Fibroblast of peridontal ligament (primary cell): Measurements from ENCODE around the gene UTP20.
"Not testable (repeated sequence)": the region's sequence is repeated elsewhere in the genome, so short reads cannot be mapped to it uniquely, and the experiment has no call there.

Experiments
- DNase-seq: peaks from one replicate; pipeline ENCODE4 v3.0.0-alpha.2; 2010; ENCODE audit errors: extremely low read depth

The UTP20 gene

DNA sequence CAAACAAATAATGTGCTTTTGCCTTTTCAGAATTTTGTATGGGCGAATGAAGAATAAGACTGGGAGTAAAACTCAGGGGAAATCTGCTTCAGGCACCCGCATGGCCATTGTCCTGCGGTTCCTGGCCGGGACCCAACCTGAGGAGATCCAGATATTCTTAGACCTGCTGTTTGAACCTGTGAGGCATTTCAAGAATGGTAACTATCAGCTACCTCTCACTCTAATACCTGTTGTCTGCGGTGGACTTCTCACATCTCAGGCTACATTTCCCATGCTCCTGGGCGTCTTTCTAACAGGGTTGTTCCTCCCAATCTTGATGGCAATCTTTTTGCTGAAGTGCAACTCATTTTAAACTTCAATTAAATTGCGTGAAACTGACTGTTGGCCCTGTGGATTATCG, 47.1 kb downstream of the UTP20 start:
- no peak for DNase-seq

DNA sequence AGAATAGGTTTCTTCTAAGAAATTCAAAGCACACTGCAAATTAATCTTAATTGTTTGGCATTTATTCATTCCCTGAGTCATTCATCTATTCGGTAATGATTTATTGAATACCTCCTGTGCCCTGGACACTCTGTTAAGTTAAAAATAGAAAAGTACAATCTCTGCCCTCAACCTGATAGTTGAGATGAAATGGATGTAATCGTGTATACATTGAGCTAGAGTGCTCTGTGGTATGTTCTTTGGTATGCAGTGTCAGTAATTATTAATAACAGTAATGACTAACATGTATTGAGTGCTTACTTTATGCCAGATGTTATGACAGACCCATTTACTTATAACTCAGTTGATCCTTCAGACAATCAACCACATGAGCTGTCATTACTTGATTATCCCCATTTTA, 47.6 kb downstream of the UTP20 start:
- DNase-seq = no peak

DNA sequence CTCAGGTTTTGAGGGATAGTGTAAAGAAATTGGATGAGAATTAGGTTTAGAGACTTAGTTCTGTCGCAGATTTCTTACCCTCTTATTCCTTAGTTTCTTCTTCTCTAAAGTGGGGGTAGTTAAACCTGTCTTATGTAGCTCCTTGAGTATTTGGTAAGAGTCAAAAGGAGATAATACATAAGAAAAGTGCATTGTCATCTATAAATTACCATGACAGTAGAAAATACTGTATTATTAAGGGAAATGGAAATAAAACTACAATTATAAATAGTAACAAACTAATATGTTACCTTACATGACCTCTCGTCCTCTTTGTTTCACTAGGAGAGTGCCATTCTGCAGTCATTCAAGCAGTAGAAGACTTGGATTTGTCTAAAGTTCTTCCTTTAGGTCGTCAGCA, 49.0 kb downstream of the UTP20 start:
- DNase-seq = no peak

DNA sequence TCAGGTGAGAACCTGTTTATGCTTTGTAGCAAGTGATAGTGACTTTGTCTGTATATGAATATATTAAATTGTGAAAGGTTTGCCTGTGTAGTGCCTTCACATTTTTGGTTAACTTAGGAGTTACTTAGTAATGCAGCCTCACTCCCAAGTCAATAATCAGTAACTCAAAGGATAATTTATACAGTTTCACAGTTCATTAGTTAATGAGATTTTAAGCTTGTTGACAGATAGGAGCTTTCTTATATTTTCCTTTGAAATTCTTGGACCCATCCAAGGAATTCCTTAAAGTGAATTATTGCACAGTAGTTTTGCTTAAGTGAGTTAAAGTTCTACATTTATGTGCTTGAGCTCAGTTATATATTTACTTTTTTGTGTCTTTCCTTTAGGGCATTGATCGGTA, 50.7 kb downstream of the UTP20 start:
- DNase-seq = no peak

DNA sequence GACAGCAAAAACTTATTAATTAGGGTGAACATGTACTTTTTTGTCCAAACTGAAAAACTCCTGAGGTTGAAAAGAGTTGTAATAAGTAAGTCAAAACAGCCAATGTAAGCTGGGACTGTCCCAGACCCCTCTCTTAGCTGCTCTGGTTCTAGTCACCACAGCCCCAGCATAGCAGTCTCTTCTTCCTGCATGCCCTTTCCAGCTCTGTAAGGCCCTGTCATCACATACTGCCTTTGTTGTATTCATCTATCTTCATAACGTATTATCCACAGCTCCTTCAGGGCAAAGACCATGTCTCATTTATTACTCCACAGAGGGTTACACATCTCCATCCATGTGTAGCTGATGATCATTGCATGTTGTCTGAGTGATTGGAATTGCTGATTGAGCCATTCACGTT, 56.5 kb downstream of the UTP20 start:
- DNase-seq = no peak

DNA sequence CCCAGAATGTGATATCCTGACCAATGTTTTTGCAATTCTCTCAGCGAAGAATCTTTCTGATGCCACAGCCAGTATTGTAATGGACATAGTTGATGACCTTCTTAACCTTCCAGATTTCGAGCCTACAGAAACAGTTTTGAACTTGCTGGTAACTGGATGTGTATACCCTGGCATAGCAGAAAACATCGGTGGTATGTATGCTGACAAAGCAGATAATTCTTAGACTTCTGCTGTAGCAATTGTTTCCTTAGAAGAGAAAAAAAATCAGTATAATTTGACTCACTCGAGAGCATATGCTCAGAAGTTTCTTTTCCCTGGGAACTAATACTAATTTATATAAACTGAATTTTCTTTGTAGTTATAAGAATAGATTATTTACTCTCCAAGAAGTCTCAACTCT, 58.2 kb downstream of the UTP20 start:
- no peak for DNase-seq

DNA sequence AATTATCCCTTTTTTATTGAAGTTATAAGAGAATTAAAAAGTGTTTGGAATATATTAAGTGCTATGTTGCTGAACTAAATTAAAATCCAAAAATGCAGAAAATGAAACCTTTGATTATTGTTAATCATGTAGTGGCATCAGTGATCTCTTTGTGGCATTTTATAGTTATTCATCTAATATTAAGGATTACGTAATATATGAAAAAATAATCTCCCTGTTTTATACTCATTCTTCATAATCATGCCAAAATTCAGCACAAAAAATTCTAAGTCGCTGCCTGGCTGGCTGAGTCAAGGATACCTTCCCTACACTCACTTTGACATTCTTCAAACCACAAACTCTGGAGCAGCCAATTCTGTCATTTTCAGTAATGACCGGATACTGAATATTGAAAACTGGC, 64.0 kb downstream of the UTP20 start:
- no peak for DNase-seq

DNA sequence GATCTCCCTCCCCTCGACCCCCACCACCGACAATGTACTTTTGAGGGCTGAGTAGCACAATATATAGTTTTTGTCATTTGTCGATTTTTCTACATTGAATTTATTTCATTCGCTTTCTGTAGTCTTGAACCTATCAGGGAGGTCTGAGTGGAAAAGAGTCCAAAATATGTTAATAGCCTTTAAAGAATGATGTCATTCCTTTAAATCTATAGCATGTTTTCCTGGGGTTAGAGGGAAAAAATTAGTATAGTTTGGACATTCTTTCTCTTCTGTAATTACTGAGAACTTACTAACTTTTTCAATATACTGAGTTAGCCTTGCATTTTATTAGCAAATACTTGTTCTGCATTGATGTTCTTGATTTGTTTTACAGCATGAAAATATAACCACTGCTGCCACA, 71.8 kb downstream of the UTP20 start:
- DNase-seq = no peak

DNA sequence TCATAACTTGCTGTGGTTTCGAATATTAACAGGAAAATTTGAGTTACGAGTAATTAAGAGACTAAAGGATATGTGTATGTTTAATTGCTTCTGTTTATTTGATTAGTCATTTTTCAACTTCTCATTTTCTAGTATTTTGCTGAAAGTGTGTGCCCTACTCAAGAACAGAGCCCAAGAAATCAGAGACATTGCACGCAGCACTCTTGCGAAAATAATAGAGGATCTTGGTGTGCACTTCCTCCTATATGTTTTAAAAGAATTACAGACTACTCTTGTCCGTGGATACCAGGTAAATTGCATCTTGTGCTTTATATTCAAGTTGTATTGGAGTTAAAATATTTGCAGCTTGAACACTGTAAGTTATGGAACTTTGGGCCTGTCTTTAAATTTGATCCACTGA, 76.9 kb downstream of the UTP20 start:
- DNase-seq = no peak

DNA sequence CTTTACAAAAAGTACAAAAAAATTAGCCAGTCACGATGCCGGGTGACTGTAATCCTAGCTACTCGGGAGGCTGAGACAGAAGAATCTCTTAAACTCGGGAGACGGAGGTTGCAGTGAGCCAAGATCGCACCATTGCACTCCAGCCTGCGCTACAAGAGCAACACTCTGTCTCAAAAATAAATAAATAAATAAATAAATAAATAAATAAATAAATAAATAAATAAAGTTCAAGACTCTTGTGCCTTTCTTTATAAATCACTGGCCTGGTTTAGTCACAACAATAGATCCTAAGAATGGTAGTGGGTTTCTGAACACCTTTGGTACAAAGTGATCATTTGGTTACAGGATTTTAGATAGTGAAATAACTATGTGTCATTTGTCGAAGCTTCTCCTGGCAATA, 81.5 kb downstream of the UTP20 start:
- no peak for DNase-seq

DNA sequence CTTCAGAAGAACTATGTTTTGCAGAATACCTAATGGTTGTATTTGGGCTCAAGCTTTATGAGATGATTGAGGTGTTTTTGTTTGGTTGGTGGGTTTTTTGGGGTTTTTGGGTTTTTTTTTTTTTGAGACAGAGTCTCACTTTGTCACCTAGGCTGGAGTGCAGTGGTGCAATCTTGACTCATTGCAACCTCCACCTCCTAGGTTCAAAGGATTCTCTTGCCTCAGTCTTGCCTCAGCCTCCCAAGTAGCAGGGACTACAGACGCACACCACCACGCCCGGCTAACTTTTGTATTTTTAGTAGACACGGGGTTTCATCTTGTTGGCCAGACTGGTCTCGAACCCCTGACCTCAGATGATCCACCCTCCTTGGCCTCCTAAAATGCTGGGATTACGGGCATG, 88.1 kb downstream of the UTP20 start:
- DNase-seq = no peak

DNA sequence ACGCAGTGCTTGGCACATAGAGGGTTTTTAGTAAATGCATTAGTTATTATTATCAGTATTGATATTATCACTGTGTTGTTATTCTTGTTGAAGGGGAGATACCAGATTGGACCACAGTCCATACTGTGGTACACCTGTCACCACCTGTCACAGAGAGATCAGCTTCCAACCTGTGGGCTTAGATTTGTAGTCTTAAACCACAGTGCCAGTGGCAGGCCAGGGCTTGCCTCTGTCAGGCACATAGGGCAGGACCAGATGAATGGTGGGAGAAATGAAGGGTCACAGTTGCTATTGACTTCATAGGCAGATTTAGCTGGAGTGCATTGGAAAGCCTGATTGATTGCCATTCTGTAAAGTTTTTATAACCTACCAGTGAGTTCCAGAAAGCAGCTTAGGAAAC, 92.5 kb downstream of the UTP20 start:
- no peak for DNase-seq

DNA sequence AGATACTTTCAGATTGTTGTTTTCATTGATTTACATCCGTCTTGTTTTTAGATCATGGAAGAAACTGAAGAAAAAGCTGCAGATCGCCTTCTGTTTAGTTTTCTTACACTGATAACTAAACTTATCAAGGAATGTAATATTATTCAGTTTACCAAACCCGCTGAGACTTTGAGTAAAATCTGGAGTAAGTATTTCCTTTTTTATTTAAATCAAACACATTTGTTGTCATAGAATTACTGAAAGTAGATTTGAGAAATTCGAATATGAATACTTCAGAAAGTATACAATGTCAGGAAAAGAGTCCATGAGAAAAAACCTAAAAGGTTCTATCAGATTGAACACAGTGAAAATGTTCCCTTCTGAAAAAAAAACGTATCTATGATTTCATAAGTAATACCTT, 95.7 kb downstream of the UTP20 start:
- DNase-seq = no peak

DNA sequence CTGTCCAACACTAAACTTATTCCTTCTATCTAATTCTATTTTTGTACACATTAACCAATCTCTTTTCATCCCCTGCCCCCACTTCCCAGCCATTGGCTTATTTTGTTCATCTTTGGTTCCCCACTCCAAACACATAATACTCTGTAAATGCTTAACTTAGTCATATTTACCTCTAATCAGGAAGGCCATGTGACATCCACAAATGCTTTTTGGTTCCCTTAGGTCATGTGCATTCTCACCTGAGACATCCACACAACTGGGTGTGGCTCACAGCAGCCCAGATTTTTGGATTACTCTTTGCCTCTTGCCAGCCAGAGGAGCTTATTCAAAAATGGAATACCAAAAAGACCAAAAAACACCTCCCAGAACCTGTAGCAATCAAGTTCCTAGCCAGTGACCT, 99.2 kb downstream of the UTP20 start:
- DNase-seq = no peak

DNA sequence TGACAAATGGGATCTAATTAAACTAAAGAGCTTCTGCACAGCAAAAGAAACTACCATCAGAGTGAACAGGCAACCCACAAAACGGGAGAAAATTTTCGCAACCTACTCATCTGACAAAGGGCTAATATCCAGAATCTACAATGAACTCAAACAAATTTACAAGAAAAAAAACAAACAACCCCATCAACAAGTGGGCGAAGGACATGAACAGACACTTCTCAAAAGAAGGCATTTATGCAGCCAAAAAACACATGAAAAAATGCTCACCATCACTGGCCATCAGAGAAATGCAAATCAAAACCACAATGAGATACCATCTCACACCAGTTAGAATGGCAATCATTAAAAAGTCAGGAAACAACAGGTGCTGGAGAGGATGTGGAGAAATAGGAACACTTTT, 111.3 kb downstream of the UTP20 start:
- DNase-seq = not testable (repeated sequence)

DNA sequence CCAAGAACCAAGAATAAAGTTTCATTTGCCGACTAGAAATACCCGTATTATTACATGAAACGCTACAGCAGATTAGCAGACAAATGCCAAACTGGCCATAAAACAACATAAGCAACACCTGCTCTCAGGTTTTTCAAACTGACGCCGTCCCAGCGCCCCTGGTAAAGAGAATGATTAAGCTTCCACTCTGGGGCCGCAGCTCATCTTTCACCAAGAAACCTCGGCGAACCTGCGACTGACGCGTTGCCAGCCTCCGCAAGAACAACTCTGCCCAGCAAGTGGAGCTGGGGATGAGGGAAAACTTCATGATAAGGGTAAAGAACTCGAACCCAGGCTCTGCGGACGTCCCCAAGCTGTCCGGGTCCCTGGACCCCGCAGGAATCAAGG, 127.1 kb downstream of the UTP20 start:
- DNase-seq = no peak

DNA sequence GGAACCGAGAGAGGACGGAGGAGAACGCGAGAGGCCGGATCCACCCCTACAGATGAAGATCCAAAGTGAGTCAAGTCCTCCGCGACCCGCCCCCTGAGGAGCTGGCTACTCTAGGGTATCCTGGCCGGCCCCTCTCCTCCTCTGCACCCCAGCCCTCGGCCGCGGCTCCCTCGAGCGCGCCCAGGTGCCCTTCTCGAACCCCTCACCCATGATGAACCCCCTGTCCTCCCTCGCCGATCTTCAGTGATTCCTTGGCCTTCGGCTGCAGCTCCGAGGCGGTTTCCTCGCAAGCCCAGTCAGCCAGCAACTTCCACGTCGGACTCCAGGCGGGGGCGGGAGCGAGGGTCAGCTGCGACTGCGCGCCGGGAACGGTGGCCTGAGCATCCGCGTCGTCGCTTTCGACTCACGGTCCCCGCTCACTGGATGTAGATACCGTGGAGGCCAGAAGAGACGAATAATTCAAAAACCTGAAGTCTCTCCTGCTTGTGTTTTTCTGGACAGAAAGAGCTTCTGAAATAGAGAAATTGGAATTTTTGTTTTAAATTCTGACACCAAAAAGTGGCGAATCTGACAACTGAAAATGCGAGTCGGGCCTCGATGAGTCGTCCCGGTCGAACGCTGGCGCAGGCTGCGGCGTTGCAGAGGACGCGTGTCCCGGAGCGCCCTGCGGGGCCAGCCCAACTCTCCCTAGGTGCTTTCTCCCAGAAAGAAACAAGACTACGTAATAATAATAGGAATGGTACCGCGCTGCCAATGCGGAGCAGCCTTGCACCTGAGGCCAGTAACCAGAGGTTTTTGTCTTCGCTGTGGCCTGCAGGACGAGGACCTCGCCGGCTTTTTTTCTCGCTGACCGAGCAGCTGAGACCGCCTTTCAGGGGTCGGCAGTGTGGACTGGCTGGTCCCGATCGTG, 127.8 kb downstream of the UTP20 start, which contains the start of gene ARL1:
TSS of gene ARL1 (minus strand) at position 337 of the 910 bp plus-strand sequence. CDS start at position 210, 127 bp downstream.
- peak; percentile 93 for DNase-seq

DNA sequence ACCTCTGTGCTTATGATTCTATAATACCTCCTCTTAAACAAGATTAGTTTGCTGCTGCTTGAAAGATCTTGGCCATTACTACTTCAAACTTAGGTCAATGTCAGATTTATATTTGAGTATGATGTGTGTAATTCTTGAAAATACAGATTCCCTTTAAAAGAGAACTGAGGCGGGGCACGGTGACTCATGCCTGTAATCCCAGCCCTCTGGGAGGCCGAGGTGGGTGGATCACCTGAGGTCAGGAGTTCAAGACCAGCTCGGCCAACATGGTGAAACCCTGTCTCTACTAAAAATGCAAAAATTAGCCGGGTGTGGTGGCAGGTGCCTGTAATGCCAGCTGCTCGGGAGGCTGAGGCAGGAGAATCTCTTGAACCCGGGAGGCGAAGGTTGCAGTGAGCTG, 130.3 kb downstream of the UTP20 start:
- not testable (repeated sequence) for DNase-seq

DNA sequence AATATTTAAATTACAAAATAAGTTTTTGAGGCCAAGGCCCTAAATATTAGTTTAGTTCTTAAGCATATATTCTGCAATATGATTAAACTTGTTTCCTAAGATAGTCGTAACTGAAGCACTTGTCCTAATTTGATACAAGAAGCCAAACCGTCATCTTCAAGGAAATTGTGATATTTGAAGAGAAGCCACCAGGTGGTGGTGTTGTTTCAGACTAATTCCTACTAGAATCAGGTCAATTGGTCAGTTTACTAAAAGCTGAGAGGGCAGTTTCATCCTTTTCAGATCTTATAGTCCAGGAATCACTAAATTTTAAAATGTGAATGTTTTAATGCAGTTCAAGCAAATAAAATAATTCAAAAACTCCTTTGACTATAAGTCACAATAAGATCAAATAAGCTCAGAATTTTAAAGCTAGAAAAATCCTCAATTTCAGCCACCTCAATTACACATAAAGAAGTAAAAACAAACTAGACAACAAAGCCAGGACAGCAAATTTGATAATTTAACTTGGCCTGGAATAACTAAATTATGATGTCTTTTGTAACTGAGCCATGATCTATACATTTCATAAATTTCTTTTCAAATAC, 134.7 kb downstream of the UTP20 start:
- DNase-seq = peak; percentile 81

DNA sequence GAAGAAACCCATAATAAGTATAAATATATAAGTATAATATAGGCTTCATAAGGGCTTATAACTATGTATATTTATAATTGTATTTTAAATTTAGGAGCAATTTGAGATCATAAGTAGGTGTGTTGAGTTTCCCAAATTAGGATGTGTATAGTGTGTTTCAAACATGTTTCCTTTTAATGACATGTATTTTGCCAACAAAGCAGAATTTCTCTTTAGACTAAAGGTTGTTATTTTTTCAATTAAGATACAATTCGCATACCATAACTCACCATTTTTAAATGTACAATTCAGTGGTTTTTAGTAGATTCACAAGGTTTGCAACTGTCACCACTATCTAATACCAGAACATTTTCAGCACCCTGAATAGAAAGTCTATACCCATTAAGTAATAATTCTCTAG, 135.3 kb downstream of the UTP20 start:
- DNase-seq = no peak

DNA sequence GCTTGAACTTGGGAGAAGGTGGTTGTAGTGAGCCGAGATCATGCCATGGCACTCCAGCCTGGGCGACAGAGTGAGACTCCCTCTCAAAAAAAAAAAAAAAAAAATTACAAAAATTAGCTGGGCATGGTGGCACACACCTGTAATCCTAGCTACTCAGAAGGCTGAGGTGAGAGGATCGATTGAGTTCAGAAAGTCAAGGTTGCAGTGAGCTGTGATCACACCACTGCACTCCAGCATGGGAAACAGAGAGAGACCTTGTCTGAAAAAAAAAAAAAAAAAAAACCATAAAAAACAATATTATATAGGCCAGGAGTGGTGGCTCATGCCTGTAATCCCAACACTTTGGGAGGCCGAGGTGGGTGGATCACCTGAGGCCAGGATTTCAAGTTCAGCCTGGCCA, 142.2 kb downstream of the UTP20 start:
- not testable (repeated sequence) for DNase-seq

DNA sequence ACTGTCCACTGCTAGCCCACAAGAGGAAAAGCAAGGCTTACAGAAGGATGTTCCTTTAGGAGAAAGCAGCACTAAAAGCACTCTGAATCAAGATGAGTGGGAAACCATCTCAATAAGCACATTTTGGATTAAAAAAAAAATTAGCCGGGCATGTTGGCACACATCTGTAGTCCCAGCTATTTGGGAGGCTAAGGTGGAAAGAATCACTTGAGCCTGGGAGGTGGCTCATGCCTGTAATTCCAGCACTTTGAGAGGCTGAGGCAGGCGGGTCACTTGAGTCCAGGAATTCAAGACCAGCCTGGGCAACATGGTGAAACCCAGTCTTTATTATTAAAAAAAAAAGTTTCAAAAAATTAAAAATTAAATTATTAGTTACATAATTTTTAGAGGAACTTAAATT, 144.7 kb downstream of the UTP20 start:
- DNase-seq = no peak

DNA sequence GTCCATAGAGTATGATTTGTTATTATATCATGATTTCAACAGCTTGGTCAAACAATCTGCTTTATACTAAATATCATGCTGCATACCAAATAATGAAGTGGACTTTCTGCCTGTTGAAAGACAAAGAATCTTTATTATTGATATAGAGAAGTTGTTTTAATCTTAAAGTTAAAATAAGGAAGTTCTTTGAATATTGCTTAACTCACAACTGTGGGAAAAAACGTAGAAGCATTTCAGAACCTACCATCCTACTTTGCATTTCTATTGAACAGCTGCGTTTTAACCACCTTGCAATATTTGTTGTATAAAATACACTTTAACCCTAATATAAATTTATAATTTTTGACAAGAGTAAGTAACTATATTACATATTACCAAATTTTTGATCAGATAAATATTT, 150.6 kb downstream of the UTP20 start:
- no peak for DNase-seq

DNA sequence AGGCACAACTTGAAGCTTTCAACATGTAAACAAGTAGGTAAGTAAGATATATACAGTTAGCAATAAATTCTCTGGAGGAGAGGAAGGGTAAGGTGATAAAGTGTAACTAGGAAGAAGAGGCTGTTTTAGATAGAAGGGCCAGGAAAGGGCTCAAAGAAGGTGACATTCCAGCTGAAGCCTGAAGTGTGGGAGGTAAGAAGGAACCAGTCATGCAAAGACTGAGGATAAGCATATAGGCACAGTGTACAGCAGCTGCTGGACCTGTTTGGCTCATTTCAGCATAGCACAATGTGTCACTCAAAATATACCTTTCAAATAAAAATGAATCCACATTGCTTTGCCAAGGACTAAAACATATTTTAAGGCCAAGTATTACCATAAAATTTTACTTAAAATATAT, 156.2 kb downstream of the UTP20 start:
- no peak for DNase-seq
